Nucleus accumbens (tissue), 56 donors: ENCODE results near the gene MGA.
"Not testable (repeated sequence)": the region's sequence is repeated elsewhere in the genome, so short reads cannot be mapped to it uniquely, and the experiment has no call there.

Experiments
- DNase-seq, 56 donors: peaks; one replicate each; lab custom pipeline; 2025; lab: John Stamatoyannopoulos, UW

Gene MGA

DNA sequence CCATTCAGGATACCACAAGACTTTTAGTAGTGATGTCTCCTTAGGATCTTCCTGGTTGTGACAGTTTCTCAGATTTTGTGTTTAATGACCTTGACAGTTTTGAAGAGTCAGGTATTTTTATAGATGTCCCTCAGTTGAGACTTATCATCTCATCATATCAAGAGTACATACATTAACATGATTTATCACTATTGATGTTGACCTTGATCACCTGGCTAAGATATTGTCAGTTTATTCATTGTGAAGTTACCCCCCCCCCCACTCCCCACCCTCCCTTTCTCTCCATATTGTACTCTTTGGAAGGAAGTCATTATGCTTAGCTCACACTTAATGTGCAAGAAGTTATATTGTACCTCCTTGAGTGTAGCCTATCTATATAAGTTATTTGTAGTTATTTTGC is 42.9 kb downstream of the MGA start:
- no peak for DNase-seq

DNA sequence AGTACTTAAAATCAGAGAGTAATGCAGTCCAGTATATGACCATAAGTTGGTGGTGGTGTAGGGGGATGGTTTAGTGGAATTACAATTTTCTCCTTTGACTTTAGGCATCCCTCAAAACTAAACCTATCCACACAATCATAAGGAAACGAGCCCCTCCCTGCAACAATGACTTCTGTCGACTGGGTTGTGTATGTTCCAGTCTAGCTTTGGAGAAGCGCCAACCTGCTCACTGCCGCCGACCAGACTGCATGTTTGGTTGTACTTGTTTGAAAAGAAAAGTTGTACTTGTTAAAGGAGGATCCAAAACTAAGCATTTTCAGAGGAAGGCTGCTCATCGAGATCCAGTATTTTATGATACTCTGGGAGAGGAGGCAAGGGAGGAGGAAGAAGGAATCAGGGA is 52.8 kb downstream of the MGA start:
- peak in 31 of 56 donors; percentile 0 to 53 (median 11) for DNase-seq

DNA sequence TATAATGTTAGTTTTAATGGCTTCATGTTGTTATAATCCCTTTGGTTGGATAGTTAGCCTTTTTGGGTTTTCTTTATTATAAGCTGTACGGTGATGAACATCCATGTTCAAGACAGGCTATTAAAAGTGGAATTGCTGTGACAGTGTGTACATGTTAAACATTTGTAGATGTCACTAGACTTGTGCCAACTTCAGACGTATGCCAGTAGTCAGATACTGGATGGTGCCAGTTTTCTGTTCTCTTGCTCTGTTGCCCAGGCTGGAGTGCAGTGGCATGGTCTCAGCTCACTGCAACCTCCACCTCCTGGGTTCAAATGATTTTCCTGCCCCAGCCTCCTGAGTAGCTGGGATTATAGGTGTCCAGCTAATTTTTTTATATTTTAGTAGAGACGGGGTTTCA is 54.1 kb downstream of the MGA start:
- no peak for DNase-seq

DNA sequence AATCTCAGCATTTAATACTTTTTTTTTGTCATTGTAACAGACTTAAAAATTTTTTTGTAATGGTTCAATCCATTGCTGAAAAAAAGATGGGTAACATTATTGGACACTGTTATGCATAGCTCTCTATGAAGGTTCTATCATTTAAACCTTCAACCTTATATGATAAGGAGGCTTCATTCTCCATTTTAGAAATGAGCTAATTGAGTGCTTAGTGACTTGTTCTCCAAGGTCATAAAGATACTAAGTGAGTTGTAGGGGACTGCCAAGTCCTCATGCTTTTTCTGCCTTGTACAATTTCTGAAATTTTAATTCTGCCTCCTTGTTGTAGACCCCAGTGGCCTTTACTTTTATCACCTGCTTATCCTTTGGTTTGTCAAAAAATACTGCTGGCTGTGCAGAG is 56.7 kb downstream of the MGA start:
- DNase-seq, result no peak

DNA sequence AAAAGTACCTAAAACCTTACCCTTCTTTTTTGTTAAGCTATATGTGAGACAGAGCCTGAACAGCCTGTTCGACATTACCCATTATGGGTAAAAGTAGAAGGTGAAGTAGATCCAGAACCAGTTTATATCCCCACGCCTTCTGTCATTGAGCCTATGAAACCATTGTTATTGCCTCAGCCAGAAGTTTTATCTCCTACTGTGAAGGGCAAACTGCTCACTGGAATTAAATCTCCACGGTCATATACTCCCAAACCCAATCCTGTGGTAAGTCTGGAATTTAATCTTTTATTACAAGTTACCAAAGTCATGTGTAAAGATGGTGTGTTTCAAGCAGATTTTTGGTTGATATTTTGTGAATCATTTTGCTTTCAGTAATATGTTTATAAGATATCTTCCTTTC is 66.9 kb downstream of the MGA start:
- DNase-seq, result no peak

DNA sequence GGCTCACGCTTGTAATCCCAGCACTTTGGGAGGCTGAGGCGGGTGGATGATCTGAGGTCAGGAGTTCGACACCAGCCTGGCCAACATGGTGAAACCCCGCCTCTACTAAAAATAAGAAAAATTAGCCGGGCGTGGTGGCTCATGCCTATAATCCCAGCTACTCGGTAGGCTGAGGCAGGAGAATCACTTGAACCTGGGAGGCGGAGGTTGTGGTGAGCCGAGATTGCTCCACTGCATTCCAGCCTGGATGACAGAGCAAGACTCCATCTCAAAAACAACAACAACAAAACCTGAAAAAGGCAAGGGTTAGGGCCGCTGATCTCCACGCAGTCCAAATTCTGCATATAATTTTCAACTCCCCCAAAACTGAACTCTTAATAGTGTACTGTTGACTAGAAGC is 67.9 kb downstream of the MGA start:
- not testable (repeated sequence) for DNase-seq

DNA sequence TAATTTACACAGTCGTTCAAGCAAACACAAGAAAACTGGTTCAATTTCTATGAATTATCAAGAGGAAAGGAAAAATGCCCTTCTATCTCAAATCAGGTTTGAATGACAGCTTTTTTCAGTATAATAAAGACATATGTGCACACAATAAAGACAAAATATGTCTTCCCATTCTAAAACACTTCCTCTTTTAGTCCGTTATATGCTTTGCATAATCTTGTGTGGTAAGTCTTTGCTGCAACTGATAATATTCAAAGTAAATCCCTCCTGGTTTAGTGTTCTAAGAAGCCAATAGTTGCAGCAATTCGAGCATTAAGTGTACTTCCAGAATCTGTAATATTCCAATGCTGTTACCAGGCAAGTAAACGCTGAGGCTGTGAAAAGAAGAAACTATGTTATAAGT is 70.3 kb downstream of the MGA start:
- DNase-seq, result no peak

DNA sequence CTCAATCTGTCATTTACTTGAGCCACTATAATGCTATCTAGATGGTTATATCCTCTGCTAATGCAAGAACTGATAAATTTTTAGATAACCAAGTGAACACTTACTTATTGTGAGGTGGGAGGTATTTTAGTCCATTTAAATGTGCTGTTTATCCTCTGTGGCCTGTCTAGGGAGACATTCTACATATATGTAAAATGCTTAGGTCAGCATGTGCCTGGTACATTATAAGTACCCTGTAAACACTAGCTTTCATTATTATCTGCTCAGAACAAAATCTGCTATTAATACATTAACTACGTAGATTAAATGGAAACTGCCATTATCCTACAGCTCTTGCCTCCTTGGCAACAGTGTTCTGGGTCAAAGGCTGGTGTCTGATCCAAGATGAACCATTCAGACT is 72.3 kb downstream of the MGA start:
- no peak for DNase-seq

DNA sequence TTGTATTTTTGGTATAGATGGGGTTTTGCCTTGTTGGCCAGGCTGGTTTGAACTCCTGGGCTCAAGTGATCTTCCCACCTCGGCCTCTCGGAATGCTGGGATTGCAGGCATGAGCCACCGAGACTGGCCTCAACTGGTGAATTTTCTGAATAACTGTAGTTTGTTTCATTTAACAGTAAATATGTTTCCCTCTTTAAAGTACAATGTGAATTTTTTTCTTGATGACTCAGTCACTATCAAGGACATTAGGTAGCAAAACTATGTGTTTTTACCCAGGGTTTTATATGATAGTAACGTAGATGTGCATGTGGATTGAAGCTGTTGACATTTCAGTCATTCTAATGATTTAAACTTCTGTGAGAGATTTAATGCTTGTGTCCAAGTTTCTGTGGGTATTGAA is 73.9 kb downstream of the MGA start:
- DNase-seq, result no peak

DNA sequence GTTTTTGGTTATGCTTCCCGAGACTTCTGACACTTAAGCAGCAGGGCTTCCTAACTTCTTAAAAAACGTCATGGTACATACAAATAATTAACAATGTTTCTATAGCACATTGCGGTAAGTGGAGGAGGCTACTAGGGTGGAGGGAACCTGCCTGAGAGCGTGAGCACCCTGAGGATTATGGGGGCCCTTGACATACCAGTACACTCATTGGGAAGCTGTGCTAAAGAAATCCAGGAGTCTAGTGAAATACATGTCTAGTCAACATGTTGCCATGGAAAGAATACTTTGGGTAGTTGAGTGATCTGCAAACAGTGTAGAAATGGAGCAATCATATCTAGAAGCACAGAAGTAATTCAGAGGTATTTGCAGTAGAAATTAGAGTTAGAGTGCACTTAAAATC is 74.8 kb downstream of the MGA start:
- no peak for DNase-seq

DNA sequence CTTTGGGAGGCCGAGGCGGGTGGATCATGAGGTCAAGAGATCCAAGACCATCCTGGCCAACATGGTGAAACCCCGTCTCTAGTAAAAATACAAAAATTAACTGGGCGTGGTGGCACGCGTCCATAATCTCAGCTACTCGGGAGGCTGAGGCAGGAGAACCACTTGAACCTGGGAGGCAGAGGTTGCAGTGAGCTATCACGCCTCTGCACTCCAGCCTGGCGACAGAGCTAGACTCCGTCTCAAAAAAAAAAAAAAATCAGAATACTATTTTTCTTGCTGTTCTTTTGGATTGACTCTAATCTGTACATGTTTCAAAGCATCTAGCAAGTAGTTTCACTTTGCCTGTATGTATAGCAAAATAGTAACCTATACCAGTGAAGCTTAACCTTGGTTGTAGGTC is 75.3 kb downstream of the MGA start:
- DNase-seq, result not testable (repeated sequence)

DNA sequence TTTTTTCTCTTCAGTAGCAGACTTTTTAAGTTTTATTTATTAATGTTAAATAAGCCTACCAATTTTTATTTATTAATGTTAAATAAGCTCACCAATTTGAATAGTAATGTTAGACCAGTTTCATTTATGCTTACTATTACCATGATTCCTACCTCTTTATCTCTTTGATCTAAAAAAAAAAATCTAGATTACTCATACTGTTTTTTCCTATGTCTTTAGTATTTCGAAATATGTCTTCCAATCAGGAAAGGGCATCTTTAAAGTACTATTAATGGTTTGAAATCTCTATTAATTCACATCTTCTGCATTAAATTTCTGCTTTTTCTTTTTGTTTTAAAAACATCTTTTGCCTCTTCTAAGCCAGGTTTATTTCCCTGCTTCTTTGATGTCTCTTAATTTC is 86.6 kb downstream of the MGA start:
- no peak for DNase-seq

DNA sequence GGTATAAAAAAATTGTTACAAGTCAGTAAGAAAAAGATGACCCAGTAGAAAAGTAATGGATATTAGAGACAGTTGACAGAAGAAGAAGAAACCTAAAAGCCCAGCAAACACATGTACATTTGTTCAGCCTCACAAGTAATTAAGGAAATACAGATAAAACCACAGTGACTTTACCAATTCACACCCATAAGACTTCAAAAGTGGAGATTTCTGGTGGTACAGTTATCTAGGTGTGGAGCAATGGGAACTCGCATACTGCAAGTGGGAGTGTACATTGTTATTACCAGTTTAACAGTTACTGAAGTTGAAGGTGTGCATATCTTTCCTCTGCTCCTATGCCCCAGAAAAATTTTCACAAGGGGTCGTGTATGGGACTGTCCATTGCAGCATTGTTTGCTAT is 96.0 kb downstream of the MGA start:
- no peak for DNase-seq

DNA sequence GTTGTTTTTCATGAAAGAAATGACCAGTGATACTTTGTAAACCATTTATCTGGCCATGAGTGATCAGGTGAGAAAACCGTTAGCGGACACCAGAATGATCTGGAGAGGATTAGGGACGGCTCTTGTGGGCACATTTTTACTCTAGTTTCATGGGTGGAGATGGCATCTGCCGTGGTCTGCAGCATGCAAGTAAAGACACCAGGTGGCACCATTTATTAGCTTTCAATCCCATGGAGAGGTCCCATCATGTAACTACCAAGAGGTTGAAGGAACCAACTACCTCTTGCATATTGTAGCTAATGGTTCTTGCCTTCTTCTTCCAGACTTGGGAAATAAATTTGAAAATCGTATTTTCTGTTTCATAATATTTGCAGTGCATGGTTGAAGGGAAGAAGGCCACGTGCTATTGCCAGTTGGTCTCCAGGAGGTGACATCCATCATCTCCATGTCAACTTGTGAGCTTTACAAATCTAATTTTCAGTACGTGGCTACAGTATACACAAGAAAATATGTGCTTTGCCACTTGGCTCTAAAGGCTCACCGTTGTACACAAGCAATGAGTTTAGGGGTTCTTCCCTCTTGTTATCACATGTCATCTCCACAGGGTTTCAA is 112.6 kb downstream of the MGA start:
- DNase-seq, result peak in 35 of 56 donors; percentile 2 to 57 (median 29)

DNA sequence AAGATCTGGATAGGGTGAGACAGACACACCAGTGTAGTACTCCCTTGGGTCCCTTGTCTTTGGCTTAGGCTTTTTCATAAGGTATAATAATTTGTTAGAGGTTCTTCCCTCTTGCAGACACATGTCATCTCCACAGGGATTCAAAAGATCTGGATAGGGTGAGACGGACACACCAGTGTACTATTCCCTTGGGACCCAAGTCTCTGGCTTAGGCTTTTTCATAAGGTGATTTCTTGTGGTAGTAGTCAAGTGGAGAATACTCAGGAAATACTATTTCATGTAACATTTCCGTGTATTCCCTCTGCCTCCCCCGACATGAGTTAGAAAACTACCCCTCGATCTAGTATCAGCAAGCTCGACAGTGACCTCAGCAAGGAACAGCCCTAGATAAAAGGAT is 113.1 kb downstream of the MGA start:
- no peak for DNase-seq

DNA sequence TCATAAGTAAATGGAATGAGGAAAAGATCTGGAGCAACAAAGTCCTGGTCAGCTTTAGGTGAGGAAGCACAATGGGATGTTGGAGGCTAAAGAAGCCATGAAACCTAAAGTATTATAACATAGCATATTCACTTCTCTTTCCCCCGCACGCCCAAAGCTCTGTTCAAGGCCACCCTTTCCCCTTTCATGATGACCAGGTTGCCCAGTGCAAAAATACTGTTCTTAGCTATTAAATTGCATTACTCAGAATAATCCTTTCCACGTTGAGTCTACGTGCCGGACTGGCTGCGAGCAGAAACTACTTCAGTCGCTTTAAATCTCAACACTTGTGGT is 113.5 kb downstream of the MGA start:
- DNase-seq, result no peak

DNA sequence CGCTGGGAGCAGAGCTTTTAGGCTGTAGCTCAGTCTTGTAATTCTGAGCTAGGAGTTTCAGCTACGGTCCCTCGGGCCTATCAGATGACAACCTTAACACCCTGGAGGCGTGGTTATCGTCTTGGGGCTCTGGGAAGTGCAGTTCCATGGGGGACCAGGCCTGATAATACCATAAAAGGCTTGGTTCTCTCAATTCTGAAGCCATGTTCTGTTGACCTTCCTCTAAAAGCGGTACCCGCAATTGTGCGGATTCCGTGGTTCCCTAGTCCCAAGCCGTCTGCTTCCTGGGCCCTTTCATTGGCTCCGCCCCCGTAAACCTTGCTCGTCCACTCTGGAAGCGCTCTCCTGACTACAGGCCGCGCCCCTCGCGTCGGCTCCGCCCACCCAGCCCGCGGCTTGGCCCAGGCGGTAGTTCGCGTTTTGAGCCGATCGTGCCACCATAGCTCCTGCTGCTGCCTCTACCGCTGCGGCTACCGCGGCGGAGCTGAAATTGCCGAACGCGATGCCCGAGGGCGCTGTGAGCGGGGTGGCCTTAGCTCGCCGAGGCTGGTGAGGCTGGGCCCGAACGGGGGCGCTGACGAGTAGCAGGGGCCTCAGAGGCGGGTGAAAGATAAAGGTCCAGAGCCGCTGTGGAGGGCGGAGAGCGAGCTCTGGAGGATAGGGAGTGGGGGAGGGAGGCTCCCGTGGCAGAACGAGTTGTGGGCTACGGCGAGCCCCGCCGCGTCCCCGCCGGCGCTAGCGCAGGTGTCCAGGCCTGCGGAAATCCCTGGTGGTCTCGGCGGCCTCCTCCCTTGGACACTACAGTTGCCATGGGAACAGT is 114.1 kb downstream of the MGA start, which contains the start of gene MAPKBP1:
TSS of gene MAPKBP1 (plus strand) at position 423 of the 820 bp plus-strand sequence. CDS start 792 bp downstream, outside the sequence.
- DNase-seq, result peak; percentile 79 to 98 (median 95)

DNA sequence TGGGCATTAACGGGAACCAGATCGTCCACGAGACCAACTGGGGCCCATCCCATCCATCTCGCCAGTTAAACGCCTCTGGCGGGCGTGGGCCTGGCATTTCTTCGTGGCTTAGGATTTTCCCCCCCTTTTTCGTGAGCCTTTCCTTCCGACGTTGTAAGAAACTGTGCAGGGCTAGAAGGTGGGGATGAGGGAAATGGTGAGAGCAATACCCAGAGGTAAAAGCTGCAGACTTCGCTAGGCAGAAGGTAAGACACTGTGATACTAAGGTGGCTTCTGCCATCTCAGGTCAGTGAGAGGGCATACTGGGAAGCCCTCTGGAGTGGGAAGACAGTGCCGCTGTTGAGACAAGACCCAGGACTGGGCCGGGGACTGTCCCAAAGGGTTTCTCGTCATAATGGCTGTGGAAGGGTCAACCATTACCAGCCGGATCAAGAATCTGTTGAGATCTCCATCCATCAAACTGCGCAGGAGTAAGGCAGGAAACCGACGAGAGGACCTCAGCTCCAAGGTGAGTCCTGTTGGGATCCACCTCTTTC is 114.7 kb downstream of the MGA start:
- peak in 2 of 56 donors; percentile 33 to 42 for DNase-seq

DNA sequence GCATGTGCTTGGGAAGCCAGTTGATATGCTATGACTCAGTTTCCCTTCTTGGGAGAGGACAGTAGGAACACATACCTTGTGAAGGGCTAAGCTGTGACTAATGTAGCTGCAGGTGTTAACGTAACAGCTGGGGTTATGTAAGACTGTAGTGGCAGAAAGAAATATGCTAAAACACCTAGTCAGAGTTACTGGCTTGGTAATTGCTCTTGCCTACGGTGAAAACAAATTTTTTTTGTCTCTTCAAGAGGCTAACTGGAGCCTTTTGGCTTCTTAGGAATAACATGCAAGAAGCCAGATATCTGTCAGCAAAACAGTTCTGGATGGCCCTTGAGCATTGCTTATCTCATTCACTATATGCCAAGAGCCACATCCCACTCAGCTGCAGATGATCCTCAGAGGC is 115.4 kb downstream of the MGA start:
- DNase-seq, result no peak

DNA sequence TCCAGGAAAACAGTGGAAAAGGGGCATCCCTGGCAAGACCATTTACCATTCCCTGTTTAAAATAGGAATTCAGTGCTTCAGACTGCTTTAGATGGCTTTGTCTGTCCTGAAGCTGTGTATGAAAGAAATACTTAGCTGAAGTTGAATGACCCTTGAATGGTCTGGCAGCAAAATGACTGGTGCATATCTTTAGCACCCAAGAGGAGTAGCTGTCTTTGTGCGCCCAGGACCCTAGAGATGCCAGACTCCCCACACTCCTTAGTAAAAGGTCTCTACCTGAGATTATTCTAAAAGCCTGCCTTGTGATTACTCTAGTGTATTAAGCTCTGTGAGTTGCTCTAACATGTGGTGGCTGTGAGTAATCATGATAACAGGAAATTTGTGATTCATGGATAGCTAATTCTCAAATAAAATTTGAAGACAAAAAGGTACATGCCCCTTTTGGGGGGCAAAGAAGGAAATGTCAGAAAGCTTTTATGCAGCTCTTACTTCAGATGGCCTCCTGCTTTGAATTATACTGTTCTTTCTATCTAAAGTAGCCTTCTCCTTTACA is 117.3 kb downstream of the MGA start:
- DNase-seq, result no peak

DNA sequence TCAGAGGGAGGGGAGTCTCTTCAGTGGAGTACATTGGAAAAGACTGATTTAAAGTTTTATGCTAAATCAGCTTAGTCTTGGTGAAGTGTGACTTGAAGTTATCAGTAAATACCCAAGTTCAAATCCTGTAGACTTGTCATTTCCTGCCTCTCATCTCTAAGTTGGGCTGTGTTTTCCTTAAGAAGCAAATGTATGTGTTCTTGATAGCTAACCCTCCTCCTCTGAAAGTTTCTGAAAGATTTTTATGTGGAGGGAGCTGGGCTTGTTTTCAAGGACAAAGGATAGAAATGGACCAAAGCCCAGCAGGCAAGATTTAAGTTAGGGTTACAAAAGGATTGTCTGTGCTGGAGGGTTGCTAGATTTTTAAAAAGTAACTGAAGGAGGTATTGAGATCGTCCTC is 118.3 kb downstream of the MGA start:
- DNase-seq, result no peak

DNA sequence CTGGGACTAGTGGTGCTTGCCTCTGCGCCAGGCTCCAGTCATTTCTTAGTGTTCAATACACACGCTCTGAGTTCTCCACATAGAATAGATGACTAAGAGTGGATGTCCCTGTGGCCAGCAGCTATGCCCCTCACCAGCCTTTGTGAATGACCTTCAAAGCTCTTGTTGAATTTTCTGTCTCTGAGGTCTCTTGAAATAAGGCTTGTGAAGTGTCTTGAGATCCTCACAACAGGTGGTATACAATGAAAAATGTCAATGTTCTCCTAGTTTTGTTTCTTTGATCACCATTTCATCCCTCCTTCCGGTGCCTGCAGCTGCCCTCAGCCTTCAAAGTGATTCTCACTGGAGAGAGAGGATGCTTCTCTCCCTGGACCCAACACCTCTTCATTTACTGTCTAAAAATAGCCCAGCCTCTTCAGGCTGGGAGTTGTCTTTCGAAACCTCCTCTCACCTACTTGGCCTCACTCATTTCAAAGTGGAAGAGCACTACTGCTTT is 119.5 kb downstream of the MGA start:
- DNase-seq, result no peak
